GM23338 (cell line): Measurements from ENCODE around the gene TRAPPC3L. TPM values are rescaled to one million over a fixed set of nuclear protein-coding genes. Genes with fewer than 3 reads are reported as not detected.

Experiments used
- EZH2phosphoT487 ChIP-seq: fragments of 200-600 bp; sonication (generic); IDR thresholded peaks from one replicate; pipeline ENCODE4 v1.8.1; 2018; ENCODE audit warnings: antibody characterized with exemption; ENCODE audit not compliant: unreplicated experiment
- JUNB ChIP-seq: IDR thresholded peaks from one replicate; pipeline ENCODE4 v1.6.1; 2016; ENCODE audit warnings: antibody characterized with exemption; ENCODE audit not compliant: unreplicated experiment
- NANOG ChIP-seq: IDR thresholded peaks from 2 replicates; pipeline ENCODE4 v1.6.1; 2016; ENCODE audit warnings: antibody characterized with exemption, borderline replicate concordance
- STAT1 ChIP-seq: IDR thresholded peaks from one replicate; pipeline ENCODE4 v1.6.1; 2016; ENCODE audit warnings: antibody characterized with exemption; ENCODE audit not compliant: unreplicated experiment
- polyA plus RNA-seq: library from polyadenylated mRNA; unstranded; fragments of >200 nt; fragmentation: Nextera tagmentation; extraction: Ambion mirVana; gene quantifications from 2 replicates; pipeline ENCODE4 v1.2.1, GENCODE V29; 2016
- total RNA-seq: library from RNA; depleted of rRNA; stranded (reverse); fragments of >200 nt; shearing (Covaris generic); gene quantifications from 2 replicates; pipeline ENCODE4 v1.2.3, GENCODE V29; 2014
- TF ChIP-seq, protein P1 (sequence below): fragments of 250-450 bp; sonication (Bioruptor Pico); IDR thresholded peaks from 2 replicates; pipeline ENCODE4 v1.5.0; 2020; ENCODE audit warnings: mild to moderate bottlenecking, moderate library complexity
- TF ChIP-seq, protein P2 (sequence below): IDR thresholded peaks from one replicate; pipeline ENCODE4 v1.6.1; 2018; ENCODE audit warnings: antibody characterized with exemption; ENCODE audit not compliant: unreplicated experiment

Gene TRAPPC3L
- total and polyA plus RNA-seq, 2 experiments from 2014 or later = not detected

DNA sequence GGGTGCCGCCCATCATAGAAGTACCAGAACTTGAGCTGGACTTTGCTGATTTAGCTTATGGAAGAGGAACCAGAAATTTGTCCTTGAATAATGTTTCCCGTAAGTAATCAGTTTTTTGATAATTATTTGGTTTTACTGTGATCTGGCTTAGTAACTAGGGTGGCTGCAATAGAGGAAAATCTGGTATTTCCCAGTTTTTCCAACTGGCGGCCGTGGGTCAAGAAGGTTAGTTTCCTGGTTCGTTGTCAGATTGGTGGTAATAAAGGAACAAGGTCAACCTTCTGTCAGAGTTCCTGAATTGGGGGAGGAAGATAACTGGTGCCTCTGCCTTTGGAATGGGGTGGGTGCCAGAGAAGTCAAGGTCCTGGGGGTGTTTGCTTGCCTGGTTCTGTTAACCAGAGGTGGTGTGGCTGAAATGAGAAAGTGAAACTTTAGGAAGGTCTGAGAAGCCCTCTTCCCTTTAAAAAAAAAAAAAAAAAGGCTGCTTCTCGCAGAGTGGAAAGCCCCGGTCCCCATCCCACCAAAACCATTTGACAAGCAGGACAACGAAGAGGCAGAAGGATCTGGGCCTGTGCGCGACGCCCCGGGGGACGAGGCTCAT lies 84.1 kb downstream of the TRAPPC3L start, which contains the start of gene CALHM6 (continued):
- TF ChIP-seq, protein P1, sequence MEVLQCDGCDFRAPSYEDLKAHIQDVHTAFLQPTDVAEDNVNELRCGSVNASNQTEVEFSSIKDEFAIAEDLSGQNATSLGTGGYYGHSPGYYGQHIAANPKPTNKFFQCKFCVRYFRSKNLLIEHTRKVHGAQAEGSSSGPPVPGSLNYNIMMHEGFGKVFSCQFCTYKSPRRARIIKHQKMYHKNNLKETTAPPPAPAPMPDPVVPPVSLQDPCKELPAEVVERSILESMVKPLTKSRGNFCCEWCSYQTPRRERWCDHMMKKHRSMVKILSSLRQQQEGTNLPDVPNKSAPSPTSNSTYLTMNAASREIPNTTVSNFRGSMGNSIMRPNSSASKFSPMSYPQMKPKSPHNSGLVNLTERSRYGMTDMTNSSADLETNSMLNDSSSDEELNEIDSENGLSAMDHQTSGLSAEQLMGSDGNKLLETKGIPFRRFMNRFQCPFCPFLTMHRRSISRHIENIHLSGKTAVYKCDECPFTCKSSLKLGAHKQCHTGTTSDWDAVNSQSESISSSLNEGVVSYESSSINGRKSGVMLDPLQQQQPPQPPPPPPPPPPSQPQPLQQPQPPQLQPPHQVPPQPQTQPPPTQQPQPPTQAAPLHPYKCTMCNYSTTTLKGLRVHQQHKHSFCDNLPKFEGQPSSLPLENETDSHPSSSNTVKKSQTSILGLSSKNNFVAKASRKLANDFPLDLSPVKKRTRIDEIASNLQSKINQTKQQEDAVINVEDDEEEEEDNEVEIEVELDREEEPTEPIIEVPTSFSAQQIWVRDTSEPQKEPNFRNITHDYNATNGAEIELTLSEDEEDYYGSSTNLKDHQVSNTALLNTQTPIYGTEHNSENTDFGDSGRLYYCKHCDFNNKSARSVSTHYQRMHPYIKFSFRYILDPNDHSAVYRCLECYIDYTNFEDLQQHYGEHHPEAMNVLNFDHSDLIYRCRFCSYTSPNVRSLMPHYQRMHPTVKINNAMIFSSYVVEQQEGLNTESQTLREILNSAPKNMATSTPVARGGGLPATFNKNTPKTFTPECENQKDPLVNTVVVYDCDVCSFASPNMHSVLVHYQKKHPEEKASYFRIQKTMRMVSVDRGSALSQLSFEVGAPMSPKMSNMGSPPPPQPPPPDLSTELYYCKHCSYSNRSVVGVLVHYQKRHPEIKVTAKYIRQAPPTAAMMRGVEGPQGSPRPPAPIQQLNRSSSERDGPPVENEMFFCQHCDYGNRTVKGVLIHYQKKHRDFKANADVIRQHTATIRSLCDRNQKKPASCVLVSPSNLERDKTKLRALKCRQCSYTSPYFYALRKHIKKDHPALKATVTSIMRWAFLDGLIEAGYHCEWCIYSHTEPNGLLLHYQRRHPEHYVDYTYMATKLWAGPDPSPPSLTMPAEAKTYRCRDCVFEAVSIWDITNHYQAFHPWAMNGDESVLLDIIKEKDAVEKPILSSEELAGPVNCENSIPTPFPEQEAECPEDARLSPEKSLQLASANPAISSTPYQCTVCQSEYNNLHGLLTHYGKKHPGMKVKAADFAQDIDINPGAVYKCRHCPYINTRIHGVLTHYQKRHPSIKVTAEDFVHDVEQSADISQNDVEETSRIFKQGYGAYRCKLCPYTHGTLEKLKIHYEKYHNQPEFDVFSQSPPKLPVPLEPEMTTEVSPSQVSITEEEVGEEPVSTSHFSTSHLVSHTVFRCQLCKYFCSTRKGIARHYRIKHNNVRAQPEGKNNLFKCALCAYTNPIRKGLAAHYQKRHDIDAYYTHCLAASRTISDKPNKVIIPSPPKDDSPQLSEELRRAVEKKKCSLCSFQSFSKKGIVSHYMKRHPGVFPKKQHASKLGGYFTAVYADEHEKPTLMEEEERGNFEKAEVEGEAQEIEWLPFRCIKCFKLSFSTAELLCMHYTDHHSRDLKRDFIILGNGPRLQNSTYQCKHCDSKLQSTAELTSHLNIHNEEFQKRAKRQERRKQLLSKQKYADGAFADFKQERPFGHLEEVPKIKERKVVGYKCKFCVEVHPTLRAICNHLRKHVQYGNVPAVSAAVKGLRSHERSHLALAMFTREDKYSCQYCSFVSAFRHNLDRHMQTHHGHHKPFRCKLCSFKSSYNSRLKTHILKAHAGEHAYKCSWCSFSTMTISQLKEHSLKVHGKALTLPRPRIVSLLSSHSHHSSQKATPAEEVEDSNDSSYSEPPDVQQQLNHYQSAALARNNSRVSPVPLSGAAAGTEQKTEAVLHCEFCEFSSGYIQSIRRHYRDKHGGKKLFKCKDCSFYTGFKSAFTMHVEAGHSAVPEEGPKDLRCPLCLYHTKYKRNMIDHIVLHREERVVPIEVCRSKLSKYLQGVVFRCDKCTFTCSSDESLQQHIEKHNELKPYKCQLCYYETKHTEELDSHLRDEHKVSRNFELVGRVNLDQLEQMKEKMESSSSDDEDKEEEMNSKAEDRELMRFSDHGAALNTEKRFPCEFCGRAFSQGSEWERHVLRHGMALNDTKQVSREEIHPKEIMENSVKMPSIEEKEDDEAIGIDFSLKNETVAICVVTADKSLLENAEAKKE = no peak
- TF ChIP-seq EZH2phosphoT487 (no peak), STAT1 (no peak), NANOG (no peak), JUNB (no peak)
- TF ChIP-seq, protein P2, sequence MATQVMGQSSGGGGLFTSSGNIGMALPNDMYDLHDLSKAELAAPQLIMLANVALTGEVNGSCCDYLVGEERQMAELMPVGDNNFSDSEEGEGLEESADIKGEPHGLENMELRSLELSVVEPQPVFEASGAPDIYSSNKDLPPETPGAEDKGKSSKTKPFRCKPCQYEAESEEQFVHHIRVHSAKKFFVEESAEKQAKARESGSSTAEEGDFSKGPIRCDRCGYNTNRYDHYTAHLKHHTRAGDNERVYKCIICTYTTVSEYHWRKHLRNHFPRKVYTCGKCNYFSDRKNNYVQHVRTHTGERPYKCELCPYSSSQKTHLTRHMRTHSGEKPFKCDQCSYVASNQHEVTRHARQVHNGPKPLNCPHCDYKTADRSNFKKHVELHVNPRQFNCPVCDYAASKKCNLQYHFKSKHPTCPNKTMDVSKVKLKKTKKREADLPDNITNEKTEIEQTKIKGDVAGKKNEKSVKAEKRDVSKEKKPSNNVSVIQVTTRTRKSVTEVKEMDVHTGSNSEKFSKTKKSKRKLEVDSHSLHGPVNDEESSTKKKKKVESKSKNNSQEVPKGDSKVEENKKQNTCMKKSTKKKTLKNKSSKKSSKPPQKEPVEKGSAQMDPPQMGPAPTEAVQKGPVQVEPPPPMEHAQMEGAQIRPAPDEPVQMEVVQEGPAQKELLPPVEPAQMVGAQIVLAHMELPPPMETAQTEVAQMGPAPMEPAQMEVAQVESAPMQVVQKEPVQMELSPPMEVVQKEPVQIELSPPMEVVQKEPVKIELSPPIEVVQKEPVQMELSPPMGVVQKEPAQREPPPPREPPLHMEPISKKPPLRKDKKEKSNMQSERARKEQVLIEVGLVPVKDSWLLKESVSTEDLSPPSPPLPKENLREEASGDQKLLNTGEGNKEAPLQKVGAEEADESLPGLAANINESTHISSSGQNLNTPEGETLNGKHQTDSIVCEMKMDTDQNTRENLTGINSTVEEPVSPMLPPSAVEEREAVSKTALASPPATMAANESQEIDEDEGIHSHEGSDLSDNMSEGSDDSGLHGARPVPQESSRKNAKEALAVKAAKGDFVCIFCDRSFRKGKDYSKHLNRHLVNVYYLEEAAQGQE = no peak
